GM04503 (cell line): Measurements from ENCODE around the gene GAS7.

Experiments
- DNase-seq: peaks from one replicate; pipeline ENCODE4 v3.0.0-alpha.2; 2012; ENCODE audit warnings: low read depth

Gene GAS7

GRCh38 chr17:9913476-9913875 lies 284.9 kb downstream of the GAS7 start:
- no peak for DNase-seq

- DNase-seq, result no peak
Measured at GRCh38 chr17:9912121-9913099, 286.0 kb downstream of the GAS7 start.

- DNase-seq, result no peak
Measured at GRCh38 chr17:9911089-9911488, 287.3 kb downstream of the GAS7 start.

- DNase-seq, result no peak
Measured at GRCh38 chr17:9908649-9909042, 289.8 kb downstream of the GAS7 start.

GRCh38 chr17:9907883-9908648 lies 290.3 kb downstream of the GAS7 start:
- no peak for DNase-seq

GRCh38 chr17:9907131-9907530 lies 291.3 kb downstream of the GAS7 start:
- DNase-seq, result no peak

- no peak for DNase-seq
Measured at GRCh38 chr17:9906616-9907015, 291.8 kb downstream of the GAS7 start.

GRCh38 chr17:9905902-9906301 lies 292.5 kb downstream of the GAS7 start:
- no peak for DNase-seq

- DNase-seq, result no peak
Measured at GRCh38 chr17:9905078-9905415, 293.4 kb downstream of the GAS7 start, which contains the start of gene RCVRN. Gene RCVRN (minus strand): TSS chr17:9905271. CDS start chr17:9905180, 91 bp downstream.

- no peak for DNase-seq
Measured at GRCh38 chr17:9904277-9905077, 293.9 kb downstream of the GAS7 start.

- no peak for DNase-seq
Measured at GRCh38 chr17:9902120-9902519, 296.3 kb downstream of the GAS7 start.

GRCh38 chr17:9900784-9901183 lies 297.6 kb downstream of the GAS7 start:
- peak; percentile 73 for DNase-seq

- DNase-seq, result no peak
Measured at GRCh38 chr17:9900044-9900594, 298.3 kb downstream of the GAS7 start.

GRCh38 chr17:9899280-9900043 lies 298.9 kb downstream of the GAS7 start:
- no peak for DNase-seq

GRCh38 chr17:9898812-9899211 lies 299.6 kb downstream of the GAS7 start:
- no peak for DNase-seq

- no peak for DNase-seq
Measured at GRCh38 chr17:9897372-9897968, 300.9 kb downstream of the GAS7 start.

- no peak for DNase-seq
Measured at GRCh38 chr17:9895923-9896322, 302.5 kb downstream of the GAS7 start.

- DNase-seq, result no peak
Measured at GRCh38 chr17:9894231-9894630, 304.2 kb downstream of the GAS7 start.

GRCh38 chr17:9893411-9894012 lies 304.9 kb downstream of the GAS7 start:
- no peak for DNase-seq

GRCh38 chr17:9890124-9890523 lies 308.3 kb downstream of the GAS7 start:
- DNase-seq, result no peak
